ENCODE measurements around the gene MTHFD2L.

DNA sequence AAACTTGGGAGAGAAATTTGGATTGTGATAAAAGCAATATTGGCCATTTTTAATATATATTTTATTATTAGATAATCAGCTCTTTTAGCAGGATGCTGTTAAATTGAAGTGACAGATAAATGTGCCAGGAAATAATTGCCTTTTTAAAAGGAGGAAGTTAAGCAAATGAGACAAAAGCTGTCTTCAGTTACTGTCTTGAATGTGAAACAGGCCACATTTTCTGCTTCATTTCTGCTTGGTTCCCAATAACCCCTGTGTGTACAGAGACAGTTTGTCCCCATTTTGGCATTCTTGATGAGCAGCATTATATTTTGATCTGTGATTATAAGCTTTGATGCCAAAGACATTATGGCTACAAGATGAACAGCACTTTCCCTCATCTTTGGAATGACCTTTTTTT, 151.3 kb downstream of the MTHFD2L start:
- TF ChIP-seq, protein P1, sequence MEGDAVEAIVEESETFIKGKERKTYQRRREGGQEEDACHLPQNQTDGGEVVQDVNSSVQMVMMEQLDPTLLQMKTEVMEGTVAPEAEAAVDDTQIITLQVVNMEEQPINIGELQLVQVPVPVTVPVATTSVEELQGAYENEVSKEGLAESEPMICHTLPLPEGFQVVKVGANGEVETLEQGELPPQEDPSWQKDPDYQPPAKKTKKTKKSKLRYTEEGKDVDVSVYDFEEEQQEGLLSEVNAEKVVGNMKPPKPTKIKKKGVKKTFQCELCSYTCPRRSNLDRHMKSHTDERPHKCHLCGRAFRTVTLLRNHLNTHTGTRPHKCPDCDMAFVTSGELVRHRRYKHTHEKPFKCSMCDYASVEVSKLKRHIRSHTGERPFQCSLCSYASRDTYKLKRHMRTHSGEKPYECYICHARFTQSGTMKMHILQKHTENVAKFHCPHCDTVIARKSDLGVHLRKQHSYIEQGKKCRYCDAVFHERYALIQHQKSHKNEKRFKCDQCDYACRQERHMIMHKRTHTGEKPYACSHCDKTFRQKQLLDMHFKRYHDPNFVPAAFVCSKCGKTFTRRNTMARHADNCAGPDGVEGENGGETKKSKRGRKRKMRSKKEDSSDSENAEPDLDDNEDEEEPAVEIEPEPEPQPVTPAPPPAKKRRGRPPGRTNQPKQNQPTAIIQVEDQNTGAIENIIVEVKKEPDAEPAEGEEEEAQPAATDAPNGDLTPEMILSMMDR (IDR thresholded peaks at IDR 0.05 in 8 of 11, conservative IDR thresholded peaks at IDR 0.05 in 3 of 11) = no peak
- TF ChIP-seq POLR2A (IDR thresholded peaks at IDR 0.05) = no peak
- no peak for TF ChIP-seq POLR2AphosphoS5 (IDR thresholded peaks at IDR 0.05)

Measured in spleen (tissue), 7 donors.